H9 (cell line): ENCODE measurements around the gene NSMCE4A. TPM values are rescaled to one million over a fixed set of nuclear protein-coding genes. Genes with fewer than 3 reads are reported as not detected.

ENCODE experiments used
- DNase-seq: peaks from one replicate; pipeline ENCODE4 v3.0.0-alpha.2; 2017
- H2AFZ ChIP-seq: one replicate; pipeline ENCODE4 v1.6.1; 2013; ENCODE audit warnings: mild to moderate bottlenecking, low read length, control low read depth, moderate library complexity
- H2AK5ac ChIP-seq: 2 replicates; pipeline ENCODE4 v1.6.1; 2013; ENCODE audit warnings: low read length, control low read depth, mixed read lengths; ENCODE audit not compliant: insufficient read length
- H2BK120ac ChIP-seq: one replicate; pipeline ENCODE4 v1.6.1; 2013; ENCODE audit warnings: low read depth, mild to moderate bottlenecking, low read length, control low read depth, inconsistent platforms; ENCODE audit not compliant: poor library complexity, severe bottlenecking
- H2BK12ac ChIP-seq: 2 replicates; pipeline ENCODE4 v1.6.1; 2013; ENCODE audit warnings: low read length, control low read depth, mixed read lengths, low read depth; ENCODE audit not compliant: insufficient read length
- H2BK15ac ChIP-seq: 2 replicates; pipeline ENCODE4 v1.6.1; 2013; ENCODE audit warnings: low read depth, low read length, control low read depth
- H2BK20ac ChIP-seq: one replicate; pipeline ENCODE4 v1.6.1; 2013; ENCODE audit warnings: low read depth, mild to moderate bottlenecking, low read length, control low read depth, inconsistent platforms; ENCODE audit not compliant: poor library complexity, severe bottlenecking
- H2BK5ac ChIP-seq: 2 replicates; pipeline ENCODE4 v1.6.1; 2013; ENCODE audit warnings: low read length, control low read depth, mixed read lengths; ENCODE audit not compliant: insufficient read length
- H3K14ac ChIP-seq: 2 replicates; pipeline ENCODE4 v1.6.1; 2013; ENCODE audit warnings: low read length, control low read depth; ENCODE audit not compliant: insufficient read depth
- H3K18ac ChIP-seq: 2 replicates; pipeline ENCODE4 v1.6.1; 2013; ENCODE audit warnings: low read depth, mild to moderate bottlenecking, mixed read lengths, low read length, control low read depth; ENCODE audit not compliant: insufficient read length
- H3K23ac ChIP-seq: 2 replicates; pipeline ENCODE4 v1.6.1; 2013; ENCODE audit warnings: low read length, control low read depth, mixed read lengths, low read depth; ENCODE audit not compliant: insufficient read length
- H3K23me2 ChIP-seq: 2 replicates; pipeline ENCODE4 v1.6.1; 2013; ENCODE audit warnings: low read depth, mild to moderate bottlenecking, mixed read lengths, low read length, control low read depth; ENCODE audit not compliant: insufficient read length, poor library complexity, severe bottlenecking
- H3K27ac ChIP-seq: 2 replicates; pipeline ENCODE4 v1.5.1; 2013; ENCODE audit warnings: low read length, control low read depth, mixed read lengths, low read depth; ENCODE audit not compliant: insufficient read length
- H3K27me3 ChIP-seq: 2 replicates; pipeline ENCODE4 v1.6.1; 2013; ENCODE audit warnings: low read length, control low read depth, inconsistent platforms; ENCODE audit not compliant: insufficient read depth
- H3K4ac ChIP-seq: 2 replicates; pipeline ENCODE4 v1.6.1; 2013; ENCODE audit warnings: low read depth, mild to moderate bottlenecking, control low read depth, inconsistent platforms, low read length, moderate library complexity
- H3K4me1 ChIP-seq: 2 replicates; pipeline ENCODE4 v1.6.1; 2013; ENCODE audit warnings: low read length, control low read depth, inconsistent platforms; ENCODE audit not compliant: insufficient read depth
- H3K4me2 ChIP-seq: 2 replicates; pipeline ENCODE4 v1.6.1; 2013; ENCODE audit warnings: low read length, control low read depth, mixed read lengths; ENCODE audit not compliant: insufficient read length, insufficient read depth
- H3K56ac ChIP-seq: 2 replicates; pipeline ENCODE4 v1.6.1; 2013; ENCODE audit warnings: low read depth, mild to moderate bottlenecking, mixed read lengths, low read length, control low read depth; ENCODE audit not compliant: insufficient read length
- H3K79me1 ChIP-seq: 2 replicates; pipeline ENCODE4 v1.6.1; 2013; ENCODE audit warnings: low read depth, mild to moderate bottlenecking, moderate library complexity, low read length, control low read depth, inconsistent platforms; ENCODE audit not compliant: insufficient read depth, poor library complexity, severe bottlenecking
- H3K79me2 ChIP-seq: 2 replicates; pipeline ENCODE4 v1.6.1; 2013; ENCODE audit warnings: low read length, control low read depth, inconsistent platforms; ENCODE audit not compliant: insufficient read depth
- H3K9ac ChIP-seq: 2 replicates; pipeline ENCODE4 v1.6.1; 2013; ENCODE audit warnings: low read length, control low read depth, mixed read lengths; ENCODE audit not compliant: insufficient read length; ENCODE audit errors: extremely low read depth
- H3K9me3 ChIP-seq: one replicate; pipeline ENCODE4 v1.6.1; 2013; ENCODE audit warnings: low read depth, low read length, inconsistent platforms; ENCODE audit not compliant: control insufficient read depth
- H3T11ph ChIP-seq: one replicate; pipeline ENCODE4 v1.6.1; 2013; ENCODE audit warnings: mild to moderate bottlenecking, low read length, control low read depth, inconsistent platforms
- H4K20me1 ChIP-seq: one replicate; pipeline ENCODE4 v1.6.1; 2013; ENCODE audit not compliant: control insufficient read depth, insufficient read length, insufficient read depth
- H4K5ac ChIP-seq: 2 replicates; pipeline ENCODE4 v1.6.1; 2013; ENCODE audit warnings: low read depth, mild to moderate bottlenecking, mixed read lengths, low read length, control low read depth; ENCODE audit not compliant: insufficient read length
- H4K8ac ChIP-seq: replicated peaks from 2 replicates; pipeline ENCODE4 v1.6.1; 2013; ENCODE audit warnings: low read length, control low read depth, mixed read lengths, low read depth; ENCODE audit not compliant: insufficient read length
- H4K91ac ChIP-seq: 2 replicates; pipeline ENCODE4 v1.6.1; 2013; ENCODE audit warnings: low read depth, mild to moderate bottlenecking, moderate library complexity, mixed read lengths, low read length, control low read depth; ENCODE audit not compliant: insufficient read length
- H3K27ac Mint-ChIP-seq, 3 experiments: 2 replicates in 2 of 3; 3 replicates in 1 of 3; pipeline ENCODE4 v1.8.0; 2020 to 2021; ENCODE audit warnings: mixed read lengths in 3 of 3, mild to moderate bottlenecking in 1 of 3, moderate library complexity in 1 of 3
- H3K27me3 Mint-ChIP-seq: 2 replicates; pipeline ENCODE4 v1.8.0; 2021; ENCODE audit warnings: low read depth, mild to moderate bottlenecking, moderate library complexity, mixed read lengths
- H3K36me3 Mint-ChIP-seq, 3 experiments: 2 replicates in 2 of 3; 3 replicates in 1 of 3; pipeline ENCODE4 v1.8.0; 2020 to 2021; ENCODE audit warnings: low read depth in 3 of 3, mixed read lengths in 3 of 3; ENCODE audit not compliant: insufficient read depth in 1 of 3
- H3K4me1 Mint-ChIP-seq, 2 experiments: 2 replicates each; pipeline ENCODE4 v1.8.0; 2020; ENCODE audit warnings: mixed read lengths in 2 of 2
- H3K4me3 Mint-ChIP-seq, 2 experiments: 2 replicates in 1 of 2; 3 replicates in 1 of 2; pipeline ENCODE4 v1.8.0; 2020 to 2021; ENCODE audit warnings: mild to moderate bottlenecking in 2 of 2, mixed read lengths in 2 of 2, moderate library complexity in 1 of 2
- H3K9me3 Mint-ChIP-seq, 2 experiments: 2 replicates in 1 of 2; 3 replicates in 1 of 2; pipeline ENCODE4 v1.8.0; 2020; ENCODE audit warnings: mild to moderate bottlenecking in 2 of 2, mixed read lengths in 2 of 2, moderate library complexity in 1 of 2
- WGBS: extraction: QIAGEN DNeasy Blood & Tissue Kit; methylation state at CpG from one replicate; pipeline ENCODE4 v1.1.7; 2013; ENCODE audit warnings: missing lambda C conversion rate, low lambda C conversion rate, mixed read lengths; ENCODE audit not compliant: insufficient read length; ENCODE audit errors: extremely low coverage; 5-methylcytosine and 5-hydroxymethylcytosine counted together
- total RNA-seq: library from RNA; stranded (reverse); gene quantifications from 2 replicates; pipeline ENCODE4 v1.2.1, GENCODE V29; 2021
- TF ChIP-seq, protein P1 (sequence below): fragments of 200-600 bp; sonication (generic); conservative IDR thresholded peaks from 3 replicates; pipeline ENCODE4 v1.8.0; 2021; ENCODE audit warnings: antibody characterized with exemption, mild to moderate bottlenecking

NSMCE4A gene
- total RNA-seq, 1 experiment from 2014 or later: 59.0 TPM

DNA sequence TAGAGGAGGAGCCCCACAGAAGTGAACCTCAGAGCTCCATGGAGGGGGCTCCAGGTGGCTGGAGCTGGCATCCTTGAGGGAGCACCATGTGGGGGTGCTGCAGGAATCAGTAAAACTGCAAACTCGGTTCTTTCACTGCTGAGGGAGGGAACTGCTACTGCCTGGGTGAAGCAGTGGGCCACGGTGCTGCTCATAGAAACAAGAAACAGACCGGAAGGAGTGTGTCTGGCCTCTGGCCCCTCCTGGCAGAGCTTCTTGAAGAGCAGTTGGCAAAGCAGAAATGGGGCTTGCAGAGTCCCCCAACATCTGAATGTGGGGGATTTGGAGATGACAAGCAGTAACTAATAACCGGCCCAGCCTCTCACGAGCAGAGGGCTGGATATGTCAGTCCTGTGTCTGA, 37.7 kb upstream of the NSMCE4A start:
- Histone ChIP-seq H2AFZ (no peak overlapping the region), H3K4me2 (no peak overlapping the region), H3K23me2 (no peaks in the 10 kb centered on the region), H3K56ac (no peak overlapping the region), H3K14ac (no peak overlapping the region), H3K4ac (no peak overlapping the region), H2BK15ac (no peak overlapping the region), H4K20me1 (no peaks in the 10 kb centered on the region), H3K9me3 (no peaks in the 10 kb centered on the region), H2AK5ac (no peak overlapping the region), H3K23ac (no peak overlapping the region), H2BK20ac (no peak overlapping the region), H3T11ph (no peak overlapping the region), H3K79me1 (no peaks in the 10 kb centered on the region), H2BK120ac (no peak overlapping the region), H3K18ac (no peak overlapping the region), H3K79me2 (no peaks in the 10 kb centered on the region), H4K5ac (no peak overlapping the region), H2BK5ac (no peak overlapping the region), H3K4me1 (no peaks in the 10 kb centered on the region), H3K27ac (no peak overlapping the region), H3K27me3 (no peaks in the 10 kb centered on the region), H4K8ac (no peak overlapping the region), H4K91ac (no peak overlapping the region), H3K9ac (no peak overlapping the region), H2BK12ac (no peak overlapping the region)
- DNase-seq: no peak
- Mint-ChIP-seq H3K27me3 (no peaks in the 10 kb centered on the region), H3K4me3 (no peak overlapping the region), H3K27ac (no peak overlapping the region), H3K4me1 (peaks cover 5 to 7% of the 10 kb centered on the region in 2 experiments; a peak in 3 of 4 replicates), H3K9me3 (no peaks in the 10 kb centered on the region), H3K36me3 (no peaks in the 10 kb centered on the region; a peak in 1 of 7 replicates)
- TF ChIP-seq, protein P1, sequence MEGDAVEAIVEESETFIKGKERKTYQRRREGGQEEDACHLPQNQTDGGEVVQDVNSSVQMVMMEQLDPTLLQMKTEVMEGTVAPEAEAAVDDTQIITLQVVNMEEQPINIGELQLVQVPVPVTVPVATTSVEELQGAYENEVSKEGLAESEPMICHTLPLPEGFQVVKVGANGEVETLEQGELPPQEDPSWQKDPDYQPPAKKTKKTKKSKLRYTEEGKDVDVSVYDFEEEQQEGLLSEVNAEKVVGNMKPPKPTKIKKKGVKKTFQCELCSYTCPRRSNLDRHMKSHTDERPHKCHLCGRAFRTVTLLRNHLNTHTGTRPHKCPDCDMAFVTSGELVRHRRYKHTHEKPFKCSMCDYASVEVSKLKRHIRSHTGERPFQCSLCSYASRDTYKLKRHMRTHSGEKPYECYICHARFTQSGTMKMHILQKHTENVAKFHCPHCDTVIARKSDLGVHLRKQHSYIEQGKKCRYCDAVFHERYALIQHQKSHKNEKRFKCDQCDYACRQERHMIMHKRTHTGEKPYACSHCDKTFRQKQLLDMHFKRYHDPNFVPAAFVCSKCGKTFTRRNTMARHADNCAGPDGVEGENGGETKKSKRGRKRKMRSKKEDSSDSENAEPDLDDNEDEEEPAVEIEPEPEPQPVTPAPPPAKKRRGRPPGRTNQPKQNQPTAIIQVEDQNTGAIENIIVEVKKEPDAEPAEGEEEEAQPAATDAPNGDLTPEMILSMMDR: no peak
- WGBS: no CpG with 5 or more reads among the region's 5 CpGs
